Neural cell (in vitro differentiated cells): ENCODE data around the gene CSF2RB. TPM values are rescaled to one million over a fixed set of nuclear protein-coding genes. Genes with fewer than 3 reads are reported as not detected.

Experiments used
- H2AFZ ChIP-seq: fragments of 200-600, 300-800 bp; sonication (generic), shearing (Covaris generic); 2 replicates; pipeline ENCODE4 v1.6.0; 2014; ENCODE audit warnings: low read depth, mild to moderate bottlenecking, antibody characterized with exemption, low read length, moderate library complexity
- H3F3A ChIP-seq: fragments of 200-600 bp; shearing (Covaris generic); 2 replicates; pipeline ENCODE4 v1.6.1; 2016; ENCODE audit warnings: mild to moderate bottlenecking, moderate library complexity, mixed read lengths, antibody characterized with exemption, low read length; ENCODE audit not compliant: insufficient read depth, poor library complexity, severe bottlenecking
- H3K27ac ChIP-seq: fragments of 200-600, 300-800 bp; sonication (generic), shearing (Covaris generic); 2 replicates; pipeline ENCODE4 v1.5.1; 2014; ENCODE audit warnings: mild to moderate bottlenecking, low read length, moderate library complexity
- H3K27me3 ChIP-seq: fragments of 300-800, 200-600 bp; sonication (generic), shearing (Covaris generic); 2 replicates; pipeline ENCODE4 v1.6.0; 2014; ENCODE audit warnings: mild to moderate bottlenecking, low read depth, low read length, moderate library complexity; ENCODE audit not compliant: insufficient read depth
- H3K36me3 ChIP-seq: fragments of 300-800, 200-600 bp; sonication (generic), shearing (Covaris generic); 2 replicates; pipeline ENCODE4 v1.5.1; 2014; ENCODE audit warnings: mild to moderate bottlenecking, antibody characterized with exemption, low read length, moderate library complexity; ENCODE audit not compliant: insufficient read depth
- H3K4me2 ChIP-seq: fragments of 300-800, 200-600 bp; sonication (generic), shearing (Covaris generic); 2 replicates; pipeline ENCODE4 v1.6.0; 2014; ENCODE audit warnings: mild to moderate bottlenecking, low read length
- H3K4me3 ChIP-seq: fragments of 300-800, 200-600 bp; sonication (generic), shearing (Covaris generic); 2 replicates; pipeline ENCODE4 v1.5.1; 2014; ENCODE audit warnings: mild to moderate bottlenecking, low read length, moderate library complexity
- H3K79me2 ChIP-seq: fragments of 200-600 bp; shearing (Covaris generic); replicated peaks from 2 replicates; pipeline ENCODE4 v1.6.0; 2014; ENCODE audit warnings: mild to moderate bottlenecking, low read length, moderate library complexity; ENCODE audit not compliant: insufficient read depth
- H3K9ac ChIP-seq: fragments of 300-800, 200-600 bp; sonication (generic), shearing (Covaris generic); 2 replicates; pipeline ENCODE4 v1.6.1; 2016; ENCODE audit warnings: mild to moderate bottlenecking, low read length, mixed read lengths
- H3K9me2 ChIP-seq: fragments of 200-600 bp; shearing (Covaris generic); 2 replicates; pipeline ENCODE4 v1.6.1; 2016; ENCODE audit warnings: mild to moderate bottlenecking, low read length, mixed read lengths; ENCODE audit not compliant: insufficient read depth
- H3K9me3 ChIP-seq: fragments of 200-600, 300-800 bp; sonication (generic), shearing (Covaris generic); 2 replicates; pipeline ENCODE4 v1.6.1; 2016; ENCODE audit warnings: mild to moderate bottlenecking, mixed run types, low read length, moderate library complexity, mixed read lengths
- H4K20me1 ChIP-seq: fragments of 200-600 bp; shearing (Covaris generic); 2 replicates; pipeline ENCODE4 v1.6.1; 2016; ENCODE audit warnings: mild to moderate bottlenecking, mixed run types; ENCODE audit not compliant: insufficient read depth
- EP300 ChIP-seq: fragments of 450-650 bp; conservative IDR thresholded peaks from 2 replicates; pipeline ENCODE4 v1.6.1; 2014; ENCODE audit warnings: antibody characterized with exemption, mild to moderate bottlenecking, moderate library complexity; ENCODE audit not compliant: poor library complexity, severe bottlenecking
- EZH2 ChIP-seq: fragments of 200-600, 300-800 bp; shearing (Covaris generic), sonication (generic); IDR thresholded peaks from 2 replicates; pipeline ENCODE4 v1.6.1; 2014; ENCODE audit warnings: antibody characterized with exemption, low read length, borderline replicate concordance, mild to moderate bottlenecking; ENCODE audit not compliant: insufficient read depth, poor library complexity, severe bottlenecking
- MXI1 ChIP-seq: fragments of 450-650 bp; conservative IDR thresholded peaks from 2 replicates; pipeline ENCODE4 v1.6.1; 2014; ENCODE audit warnings: antibody characterized with exemption, mild to moderate bottlenecking; ENCODE audit not compliant: poor library complexity, severe bottlenecking
- POLR2AphosphoS5 ChIP-seq: IDR thresholded peaks from 2 replicates; pipeline ENCODE4 v1.6.1; 2012
- RAD21 ChIP-seq: fragments of 450-650 bp; conservative IDR thresholded peaks from 2 replicates; pipeline ENCODE4 v1.6.1; 2014; ENCODE audit warnings: antibody characterized with exemption, mild to moderate bottlenecking, moderate library complexity
- SMC3 ChIP-seq: fragments of 450-650 bp; conservative IDR thresholded peaks from 2 replicates; pipeline ENCODE4 v1.6.1; 2014; ENCODE audit warnings: antibody characterized with exemption, mild to moderate bottlenecking, moderate library complexity; ENCODE audit not compliant: poor library complexity
- TAF1 ChIP-seq: IDR thresholded peaks from 2 replicates; pipeline ENCODE4 v1.6.1; 2012; ENCODE audit warnings: low read depth
- polyA plus RNA-seq: library from polyadenylated mRNA; depleted of rRNA; stranded (reverse); fragments of >200 nt; gene quantifications from 2 replicates; pipeline ENCODE4 v1.2.3, GENCODE V29; 2014
- TF ChIP-seq, protein P1 (sequence below): IDR thresholded peaks from 2 replicates; pipeline ENCODE4 v1.6.1; 2012; ENCODE audit warnings: borderline replicate concordance
- TF ChIP-seq, protein P2 (sequence below): fragments of 450-650 bp; IDR thresholded peaks from 2 replicates; pipeline ENCODE4 v1.5.1; 2014; ENCODE audit warnings: antibody characterized with exemption, mild to moderate bottlenecking, moderate library complexity; ENCODE audit not compliant: poor library complexity, severe bottlenecking

The CSF2RB gene
- polyA plus RNA-seq, 1 donor from 2014 or later: not detected

DNA sequence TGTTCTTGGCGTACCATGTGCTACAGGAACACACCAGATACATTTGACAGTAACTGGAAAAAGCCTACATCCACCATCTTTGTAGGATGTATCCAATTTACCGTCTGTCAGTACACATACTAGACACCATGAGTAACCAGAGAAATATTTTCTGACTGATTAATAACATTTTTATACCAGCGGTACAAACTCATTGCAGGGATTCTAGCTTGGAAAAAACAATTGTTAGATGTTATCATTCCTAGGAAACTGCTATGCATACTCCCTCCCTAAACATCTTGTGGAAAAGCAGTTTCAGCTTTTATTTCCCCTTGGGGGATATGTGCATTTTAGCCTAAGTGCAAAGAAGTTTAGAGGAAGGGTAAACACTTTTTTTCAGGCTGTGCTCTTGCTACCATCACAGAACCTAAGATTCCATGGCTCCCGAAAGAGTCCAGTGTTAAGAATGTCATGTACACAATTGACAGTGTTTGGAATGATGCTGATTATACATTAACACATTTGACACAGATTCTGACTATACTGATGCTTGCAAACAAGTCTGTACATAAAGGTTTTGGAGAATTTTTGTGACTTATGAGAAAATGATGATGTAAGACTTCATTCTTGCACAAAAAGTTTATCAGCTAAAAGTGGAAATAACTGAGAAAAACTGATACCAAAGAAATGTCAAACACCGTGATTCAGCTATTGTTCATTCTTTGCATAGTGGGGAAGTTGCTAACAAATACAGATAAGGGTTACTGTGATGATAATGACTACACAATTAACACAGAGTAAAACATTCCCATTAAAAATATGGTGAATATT is 28.9 kb upstream of the CSF2RB start:
- Histone ChIP-seq H3K36me3 (no peaks in the 10 kb centered on the region), H3K27ac (no peak overlapping the region), H3F3A (no peaks in the 10 kb centered on the region), H3K27me3 (no peaks in the 10 kb centered on the region), H3K9me2 (no peaks in the 10 kb centered on the region), H3K9ac (no peak overlapping the region), H3K4me3 (no peak overlapping the region), H3K9me3 (no peaks in the 10 kb centered on the region), H3K79me2 (no peaks in the 10 kb centered on the region), H3K4me2 (no peak overlapping the region), H4K20me1 (no peaks in the 10 kb centered on the region), H2AFZ (no peak overlapping the region)
- TF ChIP-seq, protein P1, sequence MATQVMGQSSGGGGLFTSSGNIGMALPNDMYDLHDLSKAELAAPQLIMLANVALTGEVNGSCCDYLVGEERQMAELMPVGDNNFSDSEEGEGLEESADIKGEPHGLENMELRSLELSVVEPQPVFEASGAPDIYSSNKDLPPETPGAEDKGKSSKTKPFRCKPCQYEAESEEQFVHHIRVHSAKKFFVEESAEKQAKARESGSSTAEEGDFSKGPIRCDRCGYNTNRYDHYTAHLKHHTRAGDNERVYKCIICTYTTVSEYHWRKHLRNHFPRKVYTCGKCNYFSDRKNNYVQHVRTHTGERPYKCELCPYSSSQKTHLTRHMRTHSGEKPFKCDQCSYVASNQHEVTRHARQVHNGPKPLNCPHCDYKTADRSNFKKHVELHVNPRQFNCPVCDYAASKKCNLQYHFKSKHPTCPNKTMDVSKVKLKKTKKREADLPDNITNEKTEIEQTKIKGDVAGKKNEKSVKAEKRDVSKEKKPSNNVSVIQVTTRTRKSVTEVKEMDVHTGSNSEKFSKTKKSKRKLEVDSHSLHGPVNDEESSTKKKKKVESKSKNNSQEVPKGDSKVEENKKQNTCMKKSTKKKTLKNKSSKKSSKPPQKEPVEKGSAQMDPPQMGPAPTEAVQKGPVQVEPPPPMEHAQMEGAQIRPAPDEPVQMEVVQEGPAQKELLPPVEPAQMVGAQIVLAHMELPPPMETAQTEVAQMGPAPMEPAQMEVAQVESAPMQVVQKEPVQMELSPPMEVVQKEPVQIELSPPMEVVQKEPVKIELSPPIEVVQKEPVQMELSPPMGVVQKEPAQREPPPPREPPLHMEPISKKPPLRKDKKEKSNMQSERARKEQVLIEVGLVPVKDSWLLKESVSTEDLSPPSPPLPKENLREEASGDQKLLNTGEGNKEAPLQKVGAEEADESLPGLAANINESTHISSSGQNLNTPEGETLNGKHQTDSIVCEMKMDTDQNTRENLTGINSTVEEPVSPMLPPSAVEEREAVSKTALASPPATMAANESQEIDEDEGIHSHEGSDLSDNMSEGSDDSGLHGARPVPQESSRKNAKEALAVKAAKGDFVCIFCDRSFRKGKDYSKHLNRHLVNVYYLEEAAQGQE: no peak
- no peak for TF ChIP-seq RAD21
- TF ChIP-seq MXI1: no peak
- no peak for TF ChIP-seq TAF1
- no peak for TF ChIP-seq EP300
- TF ChIP-seq SMC3: no peak
- no peak for TF ChIP-seq POLR2AphosphoS5
- TF ChIP-seq, protein P2, sequence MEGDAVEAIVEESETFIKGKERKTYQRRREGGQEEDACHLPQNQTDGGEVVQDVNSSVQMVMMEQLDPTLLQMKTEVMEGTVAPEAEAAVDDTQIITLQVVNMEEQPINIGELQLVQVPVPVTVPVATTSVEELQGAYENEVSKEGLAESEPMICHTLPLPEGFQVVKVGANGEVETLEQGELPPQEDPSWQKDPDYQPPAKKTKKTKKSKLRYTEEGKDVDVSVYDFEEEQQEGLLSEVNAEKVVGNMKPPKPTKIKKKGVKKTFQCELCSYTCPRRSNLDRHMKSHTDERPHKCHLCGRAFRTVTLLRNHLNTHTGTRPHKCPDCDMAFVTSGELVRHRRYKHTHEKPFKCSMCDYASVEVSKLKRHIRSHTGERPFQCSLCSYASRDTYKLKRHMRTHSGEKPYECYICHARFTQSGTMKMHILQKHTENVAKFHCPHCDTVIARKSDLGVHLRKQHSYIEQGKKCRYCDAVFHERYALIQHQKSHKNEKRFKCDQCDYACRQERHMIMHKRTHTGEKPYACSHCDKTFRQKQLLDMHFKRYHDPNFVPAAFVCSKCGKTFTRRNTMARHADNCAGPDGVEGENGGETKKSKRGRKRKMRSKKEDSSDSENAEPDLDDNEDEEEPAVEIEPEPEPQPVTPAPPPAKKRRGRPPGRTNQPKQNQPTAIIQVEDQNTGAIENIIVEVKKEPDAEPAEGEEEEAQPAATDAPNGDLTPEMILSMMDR: no peak
- no peak for TF ChIP-seq EZH2

DNA sequence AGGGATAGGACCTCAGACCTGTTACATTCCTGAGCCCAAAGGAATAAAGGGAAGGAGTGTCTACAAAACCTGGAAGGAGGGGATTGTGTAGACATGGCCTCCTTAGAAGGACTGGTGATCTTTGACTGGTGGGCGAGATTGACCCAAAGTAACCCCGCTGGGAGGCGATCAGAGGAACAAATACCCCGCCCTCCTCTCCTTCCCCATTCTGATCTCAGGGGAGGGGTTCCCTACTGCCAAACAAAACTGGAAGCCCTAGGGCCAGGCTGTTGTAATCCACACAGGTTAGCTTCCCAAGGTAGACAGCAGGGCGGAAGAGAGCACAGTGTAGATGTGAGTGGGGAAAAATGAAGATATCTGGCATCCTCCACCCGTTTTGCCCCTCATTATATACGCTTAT is 28.0 kb upstream of the CSF2RB start:
- H3K79me2 ChIP-seq: no peaks in the 10 kb centered on the region
- H3K36me3 ChIP-seq: no peaks in the 10 kb centered on the region
- no peaks in the 10 kb centered on the region for H3F3A ChIP-seq
- no peak overlapping the region for H3K4me2 ChIP-seq
- H4K20me1 ChIP-seq: no peaks in the 10 kb centered on the region
- H3K9ac ChIP-seq: no peak overlapping the region
- no peaks in the 10 kb centered on the region for H3K27me3 ChIP-seq
- H3K27ac ChIP-seq: no peak overlapping the region
- H3K9me2 ChIP-seq: no peaks in the 10 kb centered on the region
- H3K9me3 ChIP-seq: no peaks in the 10 kb centered on the region
- no peak overlapping the region for H3K4me3 ChIP-seq
- H2AFZ ChIP-seq: no peak overlapping the region
- no peak for TF ChIP-seq MXI1
- TF ChIP-seq, protein P1: no peak
- no peak for TF ChIP-seq SMC3
- TF ChIP-seq RAD21: no peak
- no peak for TF ChIP-seq EP300
- TF ChIP-seq, protein P2: no peak
- no peak for TF ChIP-seq TAF1
- TF ChIP-seq POLR2AphosphoS5: no peak
- TF ChIP-seq EZH2: no peak
